Neural cell (in vitro differentiated cells): ENCODE data around the gene NAE1. TPM values are rescaled to one million over a fixed set of nuclear protein-coding genes. Genes with fewer than 3 reads are reported as not detected.

ENCODE experiments used
- H2AFZ ChIP-seq: fragments of 200-600, 300-800 bp; sonication (generic), shearing (Covaris generic); 2 replicates; pipeline ENCODE4 v1.6.0; 2014; ENCODE audit warnings: low read depth, mild to moderate bottlenecking, antibody characterized with exemption, low read length, moderate library complexity
- H3F3A ChIP-seq: fragments of 200-600 bp; shearing (Covaris generic); 2 replicates; pipeline ENCODE4 v1.6.1; 2016; ENCODE audit warnings: mild to moderate bottlenecking, moderate library complexity, mixed read lengths, antibody characterized with exemption, low read length; ENCODE audit not compliant: insufficient read depth, poor library complexity, severe bottlenecking
- H3K27ac ChIP-seq: fragments of 200-600, 300-800 bp; sonication (generic), shearing (Covaris generic); 2 replicates; pipeline ENCODE4 v1.5.1; 2014; ENCODE audit warnings: mild to moderate bottlenecking, low read length, moderate library complexity
- H3K27me3 ChIP-seq: fragments of 300-800, 200-600 bp; sonication (generic), shearing (Covaris generic); 2 replicates; pipeline ENCODE4 v1.6.0; 2014; ENCODE audit warnings: mild to moderate bottlenecking, low read depth, low read length, moderate library complexity; ENCODE audit not compliant: insufficient read depth
- H3K36me3 ChIP-seq: fragments of 300-800, 200-600 bp; sonication (generic), shearing (Covaris generic); 2 replicates; pipeline ENCODE4 v1.5.1; 2014; ENCODE audit warnings: mild to moderate bottlenecking, antibody characterized with exemption, low read length, moderate library complexity; ENCODE audit not compliant: insufficient read depth
- H3K4me2 ChIP-seq: fragments of 300-800, 200-600 bp; sonication (generic), shearing (Covaris generic); 2 replicates; pipeline ENCODE4 v1.6.0; 2014; ENCODE audit warnings: mild to moderate bottlenecking, low read length
- H3K4me3 ChIP-seq: fragments of 300-800, 200-600 bp; sonication (generic), shearing (Covaris generic); 2 replicates; pipeline ENCODE4 v1.5.1; 2014; ENCODE audit warnings: mild to moderate bottlenecking, low read length, moderate library complexity
- H3K79me2 ChIP-seq: fragments of 200-600 bp; shearing (Covaris generic); replicated peaks from 2 replicates; pipeline ENCODE4 v1.6.0; 2014; ENCODE audit warnings: mild to moderate bottlenecking, low read length, moderate library complexity; ENCODE audit not compliant: insufficient read depth
- H3K9ac ChIP-seq: fragments of 300-800, 200-600 bp; sonication (generic), shearing (Covaris generic); 2 replicates; pipeline ENCODE4 v1.6.1; 2016; ENCODE audit warnings: mild to moderate bottlenecking, low read length, mixed read lengths
- H3K9me2 ChIP-seq: fragments of 200-600 bp; shearing (Covaris generic); 2 replicates; pipeline ENCODE4 v1.6.1; 2016; ENCODE audit warnings: mild to moderate bottlenecking, low read length, mixed read lengths; ENCODE audit not compliant: insufficient read depth
- H3K9me3 ChIP-seq: fragments of 200-600, 300-800 bp; sonication (generic), shearing (Covaris generic); 2 replicates; pipeline ENCODE4 v1.6.1; 2016; ENCODE audit warnings: mild to moderate bottlenecking, mixed run types, low read length, moderate library complexity, mixed read lengths
- H4K20me1 ChIP-seq: fragments of 200-600 bp; shearing (Covaris generic); 2 replicates; pipeline ENCODE4 v1.6.1; 2016; ENCODE audit warnings: mild to moderate bottlenecking, mixed run types; ENCODE audit not compliant: insufficient read depth
- CTCF ChIP-seq: fragments of 450-650 bp; IDR thresholded peaks from 2 replicates; pipeline ENCODE4 v1.5.1; 2014; ENCODE audit warnings: antibody characterized with exemption, mild to moderate bottlenecking, moderate library complexity; ENCODE audit not compliant: poor library complexity, severe bottlenecking
- EP300 ChIP-seq: fragments of 450-650 bp; conservative IDR thresholded peaks from 2 replicates; pipeline ENCODE4 v1.6.1; 2014; ENCODE audit warnings: antibody characterized with exemption, mild to moderate bottlenecking, moderate library complexity; ENCODE audit not compliant: poor library complexity, severe bottlenecking
- EZH2 ChIP-seq: fragments of 200-600, 300-800 bp; shearing (Covaris generic), sonication (generic); IDR thresholded peaks from 2 replicates; pipeline ENCODE4 v1.6.1; 2014; ENCODE audit warnings: antibody characterized with exemption, low read length, borderline replicate concordance, mild to moderate bottlenecking; ENCODE audit not compliant: insufficient read depth, poor library complexity, severe bottlenecking
- MXI1 ChIP-seq: fragments of 450-650 bp; conservative IDR thresholded peaks from 2 replicates; pipeline ENCODE4 v1.6.1; 2014; ENCODE audit warnings: antibody characterized with exemption, mild to moderate bottlenecking; ENCODE audit not compliant: poor library complexity, severe bottlenecking
- POLR2AphosphoS5 ChIP-seq: IDR thresholded peaks from 2 replicates; pipeline ENCODE4 v1.6.1; 2012
- RAD21 ChIP-seq: fragments of 450-650 bp; conservative IDR thresholded peaks from 2 replicates; pipeline ENCODE4 v1.6.1; 2014; ENCODE audit warnings: antibody characterized with exemption, mild to moderate bottlenecking, moderate library complexity
- REST ChIP-seq: IDR thresholded peaks from 2 replicates; pipeline ENCODE4 v1.6.1; 2012; ENCODE audit warnings: borderline replicate concordance
- SMC3 ChIP-seq: fragments of 450-650 bp; conservative IDR thresholded peaks from 2 replicates; pipeline ENCODE4 v1.6.1; 2014; ENCODE audit warnings: antibody characterized with exemption, mild to moderate bottlenecking, moderate library complexity; ENCODE audit not compliant: poor library complexity
- TAF1 ChIP-seq: IDR thresholded peaks from 2 replicates; pipeline ENCODE4 v1.6.1; 2012; ENCODE audit warnings: low read depth
- polyA plus RNA-seq: library from polyadenylated mRNA; depleted of rRNA; stranded (reverse); fragments of >200 nt; gene quantifications from 2 replicates; pipeline ENCODE4 v1.2.3, GENCODE V29; 2014

NAE1 gene
- polyA plus RNA-seq, 1 donor from 2014 or later = 227 TPM

GRCh38 chr16:66853261-66854139 lies 22.7 kb upstream of the NAE1 start (continued):
- TF ChIP-seq RAD21 = no peak

- no peaks in the 10 kb centered on the region for H3K9me2 ChIP-seq
- no peaks in the 10 kb centered on the region for H3K36me3 ChIP-seq
- no peak overlapping the region for H3K9ac ChIP-seq
- H3K4me3 ChIP-seq = no peak overlapping the region
- H3K27ac ChIP-seq = no peak overlapping the region
- H3F3A ChIP-seq = no peaks in the 10 kb centered on the region
- no peak overlapping the region for H3K4me2 ChIP-seq
- no peaks in the 10 kb centered on the region for H4K20me1 ChIP-seq
- H2AFZ ChIP-seq = no peak overlapping the region
- peaks cover 11% of the 10 kb centered on the region for H3K27me3 ChIP-seq
- TF ChIP-seq EZH2 = no peak
- TF ChIP-seq RAD21 = no peak
- no peak for TF ChIP-seq SMC3
- no peak for TF ChIP-seq EP300
- TF ChIP-seq POLR2AphosphoS5 = no peak
- no peak for TF ChIP-seq REST
- TF ChIP-seq TAF1 = no peak
- no peak for TF ChIP-seq CTCF
- no peak for TF ChIP-seq MXI1
- H3K9me3 ChIP-seq = no peaks in the 10 kb centered on the region
- no peaks in the 10 kb centered on the region for H3K79me2 ChIP-seq
Observed at GRCh38 chr16:66851166-66851964, 20.6 kb upstream of the NAE1 start.
